NCI-H748 treated with DMSO at 0.1 percent for 48 hours (cell line): ENCODE measurements around the gene HSD11B2.

ENCODE experiments used
- DNase-seq: peaks from one replicate; lab custom pipeline; 2025; lab: John Stamatoyannopoulos, UW

HSD11B2 gene

DNA sequence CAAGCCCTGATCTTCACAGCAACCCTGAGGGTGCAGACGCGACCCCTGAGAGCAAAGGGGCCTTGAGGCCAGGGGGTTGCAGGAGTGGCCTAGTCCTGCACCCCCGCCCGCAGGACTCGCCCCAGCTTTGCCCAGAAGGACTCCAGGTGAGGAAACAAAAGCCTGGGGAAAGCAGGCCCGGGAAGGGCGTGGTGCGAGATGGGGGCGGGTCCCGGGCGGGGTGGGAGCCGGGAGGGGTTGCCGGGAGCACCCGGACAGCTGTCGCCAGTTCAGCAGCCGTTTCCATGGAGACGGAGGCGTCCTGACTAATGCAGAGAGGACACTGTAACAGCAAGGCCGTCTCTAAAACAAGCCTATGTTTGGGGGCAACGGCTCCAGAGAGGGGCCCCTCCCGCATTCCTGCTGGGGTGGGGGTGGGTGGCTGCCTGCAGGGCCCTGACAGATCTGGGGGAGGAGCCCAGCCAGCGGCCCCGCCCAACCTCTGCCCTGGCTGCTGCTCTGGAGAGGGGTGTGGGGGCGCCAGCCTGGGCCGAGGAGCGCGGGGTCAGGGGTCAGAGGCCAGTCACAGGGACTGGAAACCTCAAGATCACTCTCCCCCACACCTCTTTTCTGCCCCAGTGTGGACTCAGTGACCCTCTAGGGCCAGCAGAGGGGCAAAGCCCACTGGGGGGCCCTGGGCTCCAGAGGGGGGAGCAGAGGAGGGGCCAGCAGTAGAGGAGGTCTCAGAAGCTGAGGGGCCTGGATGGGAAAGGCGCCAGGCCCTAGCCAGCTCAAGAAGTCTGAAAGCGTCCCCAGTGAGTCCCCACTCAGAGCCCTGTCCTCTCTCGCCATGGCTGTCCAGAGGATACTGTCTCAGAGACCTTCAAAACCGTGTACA is 34.5 kb upstream of the HSD11B2 start:
- DNase-seq, result peak; percentile 89

DNA sequence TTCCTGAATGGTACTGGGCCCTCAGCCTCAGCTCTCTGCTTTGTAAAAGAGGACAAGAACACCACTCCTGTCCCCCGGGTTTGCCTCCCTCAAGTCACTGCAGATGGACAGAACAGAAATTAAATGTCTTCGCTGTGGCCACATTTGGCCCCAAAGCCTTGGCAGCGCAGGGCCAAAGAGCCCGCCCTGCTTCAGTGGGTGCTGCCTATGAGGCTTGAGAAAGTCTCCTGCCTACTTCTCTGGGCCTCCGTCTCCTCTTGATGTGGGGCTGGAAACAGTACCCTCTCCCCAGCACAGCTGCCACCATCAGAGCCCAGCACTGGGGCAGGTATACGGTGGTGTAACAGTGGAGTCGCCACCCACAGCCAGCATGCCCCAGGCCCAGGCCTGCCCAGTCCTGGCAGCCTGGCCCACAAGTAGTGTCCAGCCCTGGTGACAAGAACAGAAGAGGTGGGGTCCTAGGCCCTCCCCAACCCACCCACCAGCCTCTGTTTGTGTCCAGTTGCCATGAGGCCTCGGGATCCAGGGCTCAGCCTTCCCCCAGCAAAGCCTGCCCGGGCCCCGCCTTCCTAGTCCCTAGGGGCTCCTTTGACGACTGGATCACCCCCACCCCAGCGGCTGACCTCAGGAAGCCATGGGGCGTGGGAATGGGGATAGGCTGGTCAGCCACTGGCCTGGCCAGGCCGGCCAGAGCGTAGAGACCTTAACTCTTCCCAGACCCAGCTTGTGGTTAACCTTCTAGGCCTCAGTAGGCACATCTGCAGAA is 33.7 kb upstream of the HSD11B2 start:
- no peak for DNase-seq

DNA sequence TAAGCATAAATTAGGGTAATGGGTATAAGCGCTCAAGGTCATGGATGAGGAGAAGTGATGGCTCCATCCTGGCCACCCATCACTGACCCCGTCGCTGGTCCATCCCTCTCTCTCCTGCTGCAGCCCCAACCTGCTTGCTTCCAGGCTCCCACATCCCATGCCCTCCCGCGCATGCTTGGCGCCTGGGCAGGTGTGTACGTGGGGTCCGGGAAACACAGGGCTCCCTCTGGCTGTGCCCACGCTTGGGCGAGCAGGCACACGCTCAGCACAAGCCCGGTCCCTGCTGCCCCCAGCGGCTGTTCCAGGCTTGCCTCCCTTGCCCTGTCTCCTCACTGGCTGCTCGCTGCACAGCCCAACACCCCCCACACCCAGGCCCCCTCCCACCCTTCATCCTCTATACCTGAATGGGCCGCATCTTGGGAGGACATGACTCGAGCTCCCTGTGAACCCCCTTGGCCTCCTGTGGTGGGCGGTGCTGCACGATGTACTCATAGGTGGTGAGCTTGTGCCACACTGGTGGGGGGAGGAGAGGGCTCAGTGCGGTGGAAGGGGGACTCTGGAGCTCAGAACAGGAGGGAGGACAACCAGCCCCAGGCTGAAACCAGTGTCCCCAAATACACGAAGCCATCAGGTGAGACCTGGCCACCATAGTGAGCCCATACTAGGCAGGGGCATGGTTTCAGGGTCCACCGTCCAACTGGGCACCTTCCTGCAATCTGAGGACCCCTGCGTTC is 32.9 kb upstream of the HSD11B2 start:
- no peak for DNase-seq

DNA sequence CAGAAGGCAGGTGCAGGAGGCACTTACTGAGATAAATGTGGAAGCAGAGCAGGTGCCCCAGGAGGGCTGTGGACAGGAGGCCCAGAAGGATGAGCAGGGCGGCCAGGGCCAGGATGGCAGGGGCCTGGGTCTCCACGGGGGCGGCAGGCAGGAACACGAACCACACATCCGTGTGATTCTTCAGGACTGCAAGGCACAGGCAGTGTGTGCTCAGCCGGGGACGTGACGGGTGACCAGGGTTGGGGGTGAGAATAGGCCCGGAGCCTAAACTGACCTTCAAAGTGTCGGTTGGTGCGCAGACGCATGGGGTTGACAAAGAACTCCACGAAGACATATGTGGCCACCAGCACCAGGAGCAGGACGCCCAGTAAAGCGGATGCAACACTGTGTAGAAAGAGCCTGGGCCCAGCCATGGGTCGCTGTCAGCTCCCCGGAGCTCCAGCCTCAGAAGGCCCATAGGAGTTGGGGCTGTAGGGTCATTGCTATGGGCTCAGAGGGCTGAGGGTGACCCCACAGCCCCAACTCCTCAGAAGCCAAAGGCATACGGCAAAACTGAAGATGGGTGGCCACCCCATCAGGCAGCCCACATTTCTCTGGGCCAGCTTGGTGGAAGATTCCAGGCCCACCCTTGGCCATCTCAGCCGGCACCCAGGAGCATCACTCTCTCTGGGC is 32.2 kb upstream of the HSD11B2 start:
- DNase-seq, result no peak

DNA sequence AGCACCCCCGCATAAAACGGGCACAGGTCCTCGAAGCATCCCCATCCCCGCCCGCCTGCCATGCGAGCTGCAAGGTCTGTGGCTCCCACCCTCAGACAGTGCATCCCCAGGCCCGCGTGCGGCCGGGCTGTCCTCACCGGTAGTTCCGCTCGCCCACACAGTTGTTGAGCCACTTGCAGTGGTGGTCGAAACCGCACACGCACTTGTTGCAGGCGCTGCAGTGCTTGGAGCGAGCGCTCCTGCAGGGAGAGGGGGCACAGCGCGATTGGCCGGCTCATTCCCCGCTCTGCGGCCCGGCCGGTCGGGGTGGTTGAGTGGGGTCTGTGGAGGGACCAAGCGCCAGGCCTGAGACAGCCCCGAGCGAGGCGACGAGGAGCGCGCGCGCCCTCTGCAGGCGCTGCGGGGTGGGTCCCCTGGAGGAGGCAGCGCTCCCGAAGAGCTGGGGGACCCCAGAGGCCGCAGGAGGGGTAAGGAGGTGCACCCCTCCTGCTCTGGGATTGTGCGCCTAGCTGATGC is 31.6 kb upstream of the HSD11B2 start:
- DNase-seq, result no peak

DNA sequence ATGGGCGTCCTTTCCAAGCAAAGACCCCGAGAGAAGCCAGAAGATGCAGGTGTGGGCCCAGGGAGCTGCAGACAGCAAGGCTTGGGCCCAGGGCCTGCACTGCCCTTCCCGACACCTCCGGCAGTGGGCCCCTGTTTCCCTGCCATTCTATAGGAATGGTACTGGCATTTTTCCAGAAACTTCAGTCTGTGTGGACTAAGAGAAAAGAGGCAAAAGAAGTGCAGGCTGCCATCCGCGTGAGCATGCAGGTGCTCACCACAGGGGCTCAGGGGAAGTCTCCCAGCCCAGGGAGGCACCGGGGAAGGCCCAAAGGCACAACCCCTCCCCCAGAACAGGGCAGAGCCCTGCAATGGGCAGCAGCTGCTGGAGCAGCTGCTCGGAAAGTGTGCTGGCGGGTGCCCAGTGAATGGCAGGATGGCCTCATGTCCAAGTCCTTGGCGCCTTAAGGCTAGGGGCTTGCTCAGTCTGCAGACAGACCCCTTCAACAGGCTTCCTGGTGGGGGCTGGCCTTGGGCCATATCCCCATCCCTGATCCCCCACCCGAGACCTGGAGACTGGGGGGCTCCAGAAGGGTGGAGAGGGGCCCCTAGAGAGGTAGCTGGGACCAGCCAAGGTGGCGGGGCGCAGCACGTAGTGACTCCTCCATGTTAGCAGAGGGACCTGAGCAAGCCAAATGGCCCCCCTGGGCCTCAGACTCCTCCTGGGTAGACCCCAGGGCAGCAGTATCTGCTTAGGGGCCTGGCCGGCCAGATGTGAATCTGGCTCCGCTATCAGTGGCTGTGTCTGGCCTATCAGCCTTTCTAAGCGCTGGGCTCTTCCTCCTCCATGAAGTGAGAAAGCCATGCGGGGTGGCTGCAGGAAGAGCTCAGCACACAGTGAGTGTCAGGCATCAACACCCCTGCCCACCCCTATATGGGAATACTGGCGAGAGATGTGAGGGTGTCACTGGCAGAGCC is 30.9 kb upstream of the HSD11B2 start:
- no peak for DNase-seq

DNA sequence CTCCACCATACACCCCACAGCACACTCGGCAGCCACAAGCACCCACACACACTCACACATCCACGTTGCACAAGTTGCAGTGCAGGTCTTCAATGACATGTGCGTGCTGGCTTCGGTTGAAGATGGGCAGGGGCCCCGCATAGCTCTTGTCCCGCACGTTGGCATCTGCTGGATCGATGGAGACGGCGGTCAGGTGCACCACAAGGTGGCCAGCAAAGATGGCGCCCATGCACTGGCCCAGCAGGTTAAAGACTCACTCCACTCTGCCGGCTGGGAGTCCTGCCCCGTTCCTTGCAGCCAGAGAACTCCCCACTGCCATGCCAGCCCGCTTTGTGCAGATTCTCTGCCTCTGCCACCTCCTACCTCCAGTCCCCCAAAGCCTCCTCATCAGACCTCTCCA is 30.0 kb upstream of the HSD11B2 start:
- no peak for DNase-seq

DNA sequence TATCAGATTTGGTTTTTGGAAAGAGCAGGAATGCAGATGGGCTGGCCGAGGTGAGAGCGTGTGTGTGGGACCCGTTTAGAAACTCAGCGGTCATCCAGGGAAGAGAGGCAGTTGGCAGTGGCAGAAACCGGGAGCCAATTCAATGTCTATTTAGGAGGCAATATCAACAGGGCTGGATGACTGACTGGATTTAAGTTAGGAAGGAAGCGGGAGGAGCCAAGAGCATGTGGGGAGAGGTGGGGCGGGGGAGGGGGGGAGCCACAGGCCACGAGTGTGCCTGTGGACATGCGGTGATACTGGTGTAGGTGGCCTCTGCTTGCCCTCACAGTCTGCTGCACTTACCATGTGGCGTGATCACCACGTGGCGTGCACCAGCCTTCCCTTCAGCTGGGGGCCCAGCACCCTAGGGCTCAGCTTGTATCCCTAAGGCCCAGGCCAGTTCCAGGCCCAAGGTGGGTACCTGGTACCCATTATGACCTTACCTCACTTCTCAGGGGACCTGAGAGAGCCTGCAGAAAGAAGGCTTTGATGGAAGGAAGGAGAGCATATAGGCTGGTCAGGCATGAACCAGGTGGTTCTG is 26.9 kb upstream of the HSD11B2 start:
- no peak for DNase-seq

DNA sequence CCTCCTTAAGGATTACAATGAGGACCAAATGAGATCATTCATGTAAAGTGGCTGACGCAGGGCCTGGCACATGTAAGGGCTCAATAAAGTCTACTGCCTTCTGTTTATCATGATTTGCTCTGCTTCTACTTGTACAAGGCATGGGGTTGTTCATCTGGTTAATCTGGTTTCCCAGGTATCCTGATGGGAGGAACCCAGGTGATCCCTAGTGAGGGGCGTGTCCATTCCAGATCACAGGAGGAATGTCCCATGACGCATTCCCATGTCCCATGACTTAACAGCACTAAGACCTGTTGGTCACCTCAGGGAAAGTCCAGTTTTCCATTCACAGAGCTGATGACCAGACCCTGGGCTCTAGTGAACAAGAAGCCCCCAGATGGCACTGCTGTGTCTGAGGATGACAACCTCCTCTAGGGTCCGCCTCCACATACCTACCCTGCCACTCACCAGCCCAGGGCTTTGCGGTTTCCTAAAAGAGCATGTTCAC is 26.1 kb upstream of the HSD11B2 start:
- no peak for DNase-seq

DNA sequence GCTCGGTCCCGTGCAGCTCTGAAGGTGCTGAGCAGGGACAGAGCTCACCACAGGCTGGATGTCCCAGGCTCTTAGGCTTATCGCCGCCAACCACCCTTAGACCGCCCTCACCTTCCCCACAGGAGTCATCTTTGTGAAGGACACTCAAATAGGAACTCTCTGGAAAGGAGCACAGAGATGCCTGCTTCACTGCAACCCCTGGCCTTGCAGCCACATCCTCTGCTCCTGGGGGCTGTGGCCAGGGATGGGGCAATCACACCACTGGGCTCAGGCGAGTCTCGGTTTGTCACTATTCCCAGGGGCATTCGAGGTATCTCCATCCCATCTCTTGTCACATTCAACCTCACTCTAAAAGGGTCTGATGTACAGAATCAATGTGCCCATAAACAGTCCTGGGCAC is 25.6 kb upstream of the HSD11B2 start:
- DNase-seq, result no peak

DNA sequence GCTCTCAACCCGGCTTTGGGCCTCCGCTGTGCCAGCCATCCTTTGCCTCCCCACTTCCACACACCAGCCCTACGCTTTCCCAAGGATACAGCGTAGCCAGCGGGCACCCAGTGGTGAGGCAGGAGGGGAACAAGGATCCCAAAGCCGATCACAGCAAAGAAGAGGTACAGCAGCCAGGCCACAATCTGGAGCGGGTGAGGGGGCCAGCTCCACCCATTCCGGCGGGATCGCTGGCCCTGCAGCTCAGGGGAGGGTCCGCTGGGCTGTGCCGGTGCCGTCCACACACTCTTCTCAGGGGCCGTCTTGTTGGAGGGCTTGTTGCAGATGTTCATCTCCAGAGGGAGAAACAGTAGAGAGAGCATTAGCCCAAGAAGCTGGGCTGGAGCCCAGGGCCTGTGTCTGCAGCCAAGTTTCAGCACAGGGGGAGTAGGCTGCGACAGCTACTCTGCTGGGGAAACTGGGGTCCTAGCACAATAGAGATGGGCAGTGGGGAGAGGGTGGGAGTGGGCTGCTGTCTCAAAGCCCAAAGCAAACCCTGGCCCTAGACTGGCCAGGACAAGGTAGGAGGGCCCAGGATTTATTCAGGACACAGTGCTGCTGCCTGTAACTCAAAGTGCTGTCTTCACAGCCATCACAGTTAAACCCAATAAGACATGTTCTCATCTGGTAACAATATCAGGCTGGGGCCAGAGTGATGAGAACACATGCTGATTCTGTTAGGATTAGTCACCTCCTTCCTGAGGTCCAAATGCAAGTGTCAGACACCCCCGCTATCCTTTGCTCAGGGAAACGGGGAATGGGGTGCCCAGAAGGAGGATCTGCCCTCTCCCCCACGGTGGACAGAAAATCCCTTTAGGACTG is 24.6 kb upstream of the HSD11B2 start:
- DNase-seq, result no peak

DNA sequence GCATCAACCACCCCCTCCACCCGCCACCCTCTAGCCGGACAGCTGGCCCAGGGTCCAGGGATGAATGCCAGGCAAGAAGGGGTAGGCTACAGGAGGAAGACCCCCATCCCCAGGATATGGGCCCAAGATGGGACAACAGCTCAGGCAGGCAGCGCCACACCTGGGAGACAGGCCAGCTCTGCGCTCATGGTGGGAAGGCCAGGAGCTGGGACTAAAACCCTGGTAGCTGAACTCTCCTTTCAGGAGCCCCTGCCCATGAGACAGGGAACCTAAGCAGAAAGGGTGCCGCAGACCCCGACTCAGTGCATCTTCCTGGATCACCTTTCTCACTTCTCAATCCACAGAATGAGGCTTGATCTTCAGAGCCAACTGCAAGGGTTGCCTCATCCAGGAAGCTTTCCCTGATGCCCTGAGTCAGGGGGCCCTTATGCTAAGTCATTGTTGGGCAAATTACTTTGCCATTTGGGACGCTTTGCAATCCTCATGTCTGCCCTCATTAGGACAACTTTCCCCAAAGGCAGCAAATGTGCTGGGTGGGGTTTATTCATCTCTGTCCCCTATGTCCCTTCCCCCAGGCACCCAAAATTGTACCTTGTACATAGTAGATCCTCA is 23.6 kb upstream of the HSD11B2 start:
- DNase-seq, result no peak

DNA sequence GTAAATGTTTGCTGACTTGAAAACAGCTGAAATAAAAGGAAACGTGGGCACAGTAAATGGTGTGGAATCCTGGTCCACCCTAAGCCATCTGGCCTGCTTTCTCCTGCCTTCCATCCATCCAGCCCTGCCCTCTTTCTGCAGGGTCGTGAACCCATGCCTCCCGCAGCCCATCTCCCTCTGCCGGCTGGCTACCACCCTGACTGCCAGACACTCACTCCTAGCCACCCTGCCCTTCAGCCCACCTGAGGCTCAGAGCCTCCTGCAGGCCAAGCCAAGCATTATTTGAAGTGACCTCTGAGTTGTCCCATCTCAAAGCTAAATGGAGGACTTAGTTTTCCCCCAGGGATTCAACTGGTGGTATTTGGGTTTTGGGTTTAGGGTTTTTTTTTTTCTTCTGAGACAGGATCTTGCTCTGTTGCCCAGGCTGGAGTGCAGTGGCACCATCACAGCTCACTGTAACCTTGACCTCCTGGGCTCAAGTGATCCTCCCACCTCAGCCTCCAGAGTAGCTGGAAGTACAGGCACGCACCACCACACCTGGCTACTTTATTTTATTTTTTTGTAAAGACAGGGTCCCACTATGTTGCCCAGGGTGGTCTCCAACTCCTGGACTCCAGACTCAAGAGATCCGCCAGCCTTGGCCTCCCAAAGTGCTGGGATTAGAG is 23.0 kb upstream of the HSD11B2 start:
- no peak for DNase-seq

DNA sequence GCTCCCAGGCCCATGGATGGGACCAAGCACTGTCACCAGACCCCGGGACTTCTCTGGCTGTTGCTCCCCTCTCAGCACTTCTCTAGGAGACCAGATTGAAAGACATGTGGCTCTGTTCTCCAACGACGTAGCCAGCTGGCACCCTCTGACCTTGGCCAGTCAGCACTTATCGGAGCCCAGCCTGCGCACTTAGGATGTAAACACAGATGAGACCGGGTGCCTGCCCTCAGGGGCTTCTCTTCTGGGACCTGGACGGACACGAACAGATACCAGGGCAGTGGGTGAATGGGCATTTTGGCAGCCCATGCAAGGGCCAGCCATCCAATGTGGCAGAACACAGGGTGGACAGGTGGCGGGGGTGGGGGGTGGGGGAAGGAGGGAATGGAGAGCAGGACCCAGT is 21.3 kb upstream of the HSD11B2 start:
- DNase-seq, result no peak

DNA sequence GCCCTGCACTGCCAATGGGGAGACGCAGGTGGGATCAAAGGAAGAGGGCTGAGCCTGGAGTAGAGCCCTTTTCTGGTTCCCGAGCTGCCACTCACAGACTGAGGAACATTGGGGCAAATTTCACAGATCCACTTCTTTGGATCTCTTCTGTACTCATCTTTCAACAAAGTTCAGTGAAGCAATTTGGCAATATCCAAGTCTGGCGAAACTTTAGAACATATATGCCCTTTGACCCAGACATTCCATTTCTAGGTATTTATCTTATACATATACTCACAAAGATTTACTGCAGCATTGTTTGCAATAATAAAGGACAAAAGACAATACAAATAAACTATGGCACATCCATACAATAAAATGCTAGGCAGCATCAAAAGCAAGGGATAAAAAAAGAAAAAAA is 19.6 kb upstream of the HSD11B2 start:
- no peak for DNase-seq

DNA sequence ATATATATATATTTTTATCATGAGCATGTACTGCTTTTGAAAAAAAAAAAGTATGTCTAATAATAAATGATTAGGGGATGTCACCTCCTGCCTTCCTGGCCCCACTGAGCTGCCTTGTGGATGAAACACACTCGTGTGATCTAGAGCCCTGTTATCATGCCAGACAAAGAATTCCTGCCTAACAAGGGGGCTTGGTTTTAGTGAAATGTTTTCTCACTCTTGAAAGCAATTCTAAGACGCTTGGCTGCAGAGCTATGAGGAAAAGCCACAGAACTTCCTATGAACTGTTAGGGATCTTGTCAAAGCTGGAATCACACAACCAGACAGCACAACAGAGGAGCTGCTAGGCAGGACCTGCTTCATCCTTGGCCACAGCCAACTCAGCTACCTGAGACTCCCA is 18.6 kb upstream of the HSD11B2 start:
- no peak for DNase-seq

DNA sequence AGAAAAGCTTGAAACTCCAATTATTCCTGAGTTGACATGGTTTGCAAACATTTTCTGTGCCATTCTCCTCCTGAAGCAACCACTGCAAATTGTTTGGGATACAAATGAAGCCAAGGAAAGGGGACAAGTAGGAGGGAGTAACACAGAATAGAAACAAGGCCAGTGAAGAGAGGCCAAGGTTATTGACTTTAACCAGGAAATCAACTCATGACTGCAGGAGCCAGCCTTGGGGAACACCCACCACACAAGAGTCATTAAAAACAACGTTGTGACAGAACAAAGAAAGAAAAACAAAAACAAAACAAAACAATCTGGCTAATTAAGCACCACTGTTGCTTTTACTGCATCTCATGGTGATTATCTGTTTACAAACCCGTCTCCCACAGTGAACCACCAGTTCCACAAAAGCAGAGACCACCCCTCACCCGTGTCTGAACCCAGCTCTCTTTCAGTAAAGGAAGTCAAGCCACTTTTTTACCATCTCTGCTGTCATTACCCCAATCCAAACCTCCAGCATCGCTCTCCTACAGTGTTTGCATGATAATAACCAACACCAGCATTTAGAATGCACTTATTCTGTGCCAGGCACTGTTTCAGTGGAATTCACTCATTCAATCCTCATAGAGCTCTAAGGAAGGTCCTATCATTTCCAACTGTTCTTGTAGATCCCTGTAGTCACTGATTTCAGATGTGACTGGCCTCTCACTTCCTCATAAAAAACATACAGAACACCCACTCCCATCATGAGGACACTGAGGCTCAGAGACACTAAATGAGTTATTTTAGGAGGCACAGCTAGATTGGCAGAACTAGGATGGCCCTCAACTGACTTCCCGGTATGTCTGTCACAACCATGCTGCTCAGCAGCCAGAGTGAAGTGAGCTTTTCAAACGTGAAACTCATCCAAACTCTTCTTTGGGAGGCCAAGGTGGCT is 16.7 kb upstream of the HSD11B2 start:
- no peak for DNase-seq
